ENCODE results near the gene EPOP. TPM values are rescaled to one million over a fixed set of nuclear protein-coding genes. Genes with fewer than 3 reads are reported as not detected.

Gene EPOP
- total and polyA plus RNA-seq, 2 of the 8 experiments (the other 6 are each of a cell fraction or from before 2014, with no cell fraction given): 1.5 to 3.3 TPM

- no peak overlapping the region for H3K23ac ChIP-seq (ENCODE audit: insufficient read length)
- peaks cover 0 to 3% of the 10 kb centered on the region in 2 experiments for H4K20me1 ChIP-seq (replicated peaks in 1 of 2; ENCODE audit: control insufficient read depth in 1 of 2, insufficient read depth in 2 of 2, low read length in 2 of 2)
- H3K9me3 ChIP-seq (ENCODE audit: insufficient read depth in 2 of 2, low read depth in 1 of 2, low read length in 1 of 2): no peaks in the 10 kb centered on the region
- ChIA-PET POLR2A (ENCODE audit: partially characterized antibody) (interaction anchor here (1.2 to 1.6 kb wide), 6 partner anchors 57 to 100 kb away, joined by 3 to 10 read pairs (median 4); no protein-coding TSS in a partner anchor), CTCF (ENCODE audit: partially characterized antibody) (interaction anchor here (0.7 to 29.5 kb wide), 24 partner anchors 7 to 511 kb away, joined by 3 to 795 read pairs (median 8); partner anchors contain the start of genes EPOP and SRCIN1)
- H4K91ac ChIP-seq (replicated peaks; ENCODE audit: insufficient read length, low read length): peak overlapping the region; percentile 14
- H2AFZ ChIP-seq (ENCODE audit: low read length): no peak overlapping the region
- H3K18ac ChIP-seq (ENCODE audit: extremely low read depth, low read length): peak overlapping the region; percentile 71
- peaks cover 0 to 6% (median 3%) of the 10 kb centered on the region in 4 experiments; a peak in 4 of 7 replicates for H3K4me1 ChIP-seq (replicated peaks in 1 of 4; ENCODE audit: control insufficient read depth in 3 of 4, insufficient read depth in 4 of 4, low read length in 3 of 4)
- no peaks in the 10 kb centered on the region for H3K79me1 ChIP-seq (ENCODE audit: low read depth, low read length)
- H2BK15ac ChIP-seq (ENCODE audit: low read length): peak overlapping the region; percentile 95
- H2BK20ac ChIP-seq (ENCODE audit: low read length): peak overlapping the region; percentile 67
- peak overlapping the region; percentile 30; the same call in 1 of the 2 replicates for H2BK5ac ChIP-seq (ENCODE audit: low read depth, low read length)
- H3K79me2 ChIP-seq (ENCODE audit: control insufficient read depth in 1 of 2, insufficient read depth in 2 of 2, low read length in 2 of 2): no peaks in the 10 kb centered on the region
- no peak overlapping the region for H4K5ac ChIP-seq (ENCODE audit: insufficient read length, low read depth, low read length)
- WGBS, 2 experiments (ENCODE audit: extremely low coverage in 1 of 2, insufficient coverage in 1 of 2, insufficient read length in 1 of 2, insufficient replicate concordance in 2 of 2, low coverage in 1 of 2, low lambda C conversion rate in 2 of 2, missing lambda C conversion rate in 1 of 2): 82% methylated on average over 4 of the region's 9 CpGs; no CpG with 5 or more reads in 1 of the 2 experiments
- no peaks in the 10 kb centered on the region for H3K36me3 ChIP-seq (ENCODE audit: control insufficient read depth in 2 of 4, insufficient read depth in 4 of 4, low read length in 3 of 4)
- no peak overlapping the region for H3K4me3 ChIP-seq (ENCODE audit: extremely low read depth in 1 of 4, insufficient read depth in 2 of 4, low read depth in 3 of 4, low read length in 4 of 4)
- H3K14ac ChIP-seq (ENCODE audit: insufficient read length): no peak overlapping the region
- H3K56ac ChIP-seq (replicated peaks; ENCODE audit: insufficient read length, low read depth, low read length): no peak overlapping the region
- FAIRE-seq: no peak
- H3K27me3 ChIP-seq (replicated peaks in 1 of 4; ENCODE audit: control insufficient read depth in 3 of 4, extremely low read depth in 1 of 4, insufficient read depth in 3 of 4, low read length in 3 of 4): peaks cover 11 to 19% (median 16%) of the 10 kb centered on the region in 4 experiments
- H2BK120ac ChIP-seq (replicated peaks; ENCODE audit: low read depth, low read length): no peak overlapping the region
- no peak for TF ChIP-seq RAD21 (IDR thresholded peaks at IDR 0.05 in 1 of 2, conservative IDR thresholded peaks at IDR 0.05 in 1 of 2; ENCODE audit: low read depth in 2 of 2, low read length in 2 of 2)
- no peak for TF ChIP-seq RBBP5 (IDR thresholded peaks at IDR 0.05; ENCODE audit: borderline replicate concordance, low read depth, low read length)
- H3K9ac ChIP-seq (replicated peaks in 1 of 4; ENCODE audit: extremely low read depth in 1 of 4, low read depth in 3 of 4, low read length in 3 of 4): no peak overlapping the region
- H2AK5ac ChIP-seq (ENCODE audit: low read depth, low read length): no peak overlapping the region
- H3K27ac ChIP-seq (ENCODE audit: low read depth, low read length): no peak overlapping the region
- H3K23me2 ChIP-seq (ENCODE audit: low read depth, low read length): no peaks in the 10 kb centered on the region
- no peak overlapping the region for H3K4ac ChIP-seq (replicated peaks; ENCODE audit: insufficient read length, low read depth, low read length)
- no peak overlapping the region for H3K4me2 ChIP-seq (ENCODE audit: insufficient read depth in 1 of 2, low read depth in 2 of 2, low read length in 2 of 2)
- H2BK12ac ChIP-seq (ENCODE audit: low read depth, low read length): peak overlapping the region; percentile 94
- no peak for DNase-seq (ENCODE audit: low read depth in 1 of 2, low spot score in 2 of 2)
- no peak overlapping the region for H4K8ac ChIP-seq (ENCODE audit: extremely low read depth, insufficient read depth, low read length)
These were observed 10.7 kb downstream of the EPOP start for GRCh38 chr17:38663964-38664644.
